AG04450 (cell line): ENCODE results near the gene G6PC2. TPM values are rescaled to one million over a fixed set of nuclear protein-coding genes. Genes with fewer than 3 reads are reported as not detected.

ENCODE experiments used
- CTCF ChIA-PET: fragments of 300-600, 350-600 bp; formaldehyde crosslinking; extraction: SDS; loops from one replicate; lab custom pipeline; 2022; ENCODE audit warnings: antibody characterized with exemption, inconsistent platforms; lab: Charles Lee
- POLR2A ChIA-PET: fragments of 350-600 bp; formaldehyde crosslinking; extraction: SDS; loops from one replicate; lab custom pipeline; 2021; ENCODE audit warnings: antibody characterized with exemption, inconsistent platforms; lab: Yijun Ruan, JAX
- DNase-seq: peaks from one replicate; pipeline ENCODE4 v3.0.0-alpha.2; 2011; ENCODE audit warnings: low read depth, low spot score
- H3K27ac ChIP-seq: one replicate; pipeline ENCODE4 v1.5.1; 2012; ENCODE audit warnings: low read depth, low read length, control low read depth
- H3K27me3 ChIP-seq: one replicate; pipeline ENCODE4 v1.6.0; 2012; ENCODE audit warnings: low read length; ENCODE audit not compliant: control insufficient read depth, insufficient read depth
- H3K4me3 ChIP-seq: 2 replicates; pipeline ENCODE4 v1.5.1; 2011; ENCODE audit warnings: mild to moderate bottlenecking, low read depth, low read length, control low read depth
- H3K9me3 ChIP-seq: 2 replicates; pipeline ENCODE4 v1.5.1; 2012; ENCODE audit warnings: low read length; ENCODE audit not compliant: control insufficient read depth, insufficient read depth
- polyA plus RNA-seq: library from polyadenylated mRNA; depleted of rRNA; stranded (reverse); fragments of >200 nt; gene quantifications from 2 replicates; pipeline ENCODE4 v1.2.3, GENCODE V29; 2011
- TF ChIP-seq, protein P1 (sequence below): IDR thresholded peaks from 2 replicates; pipeline ENCODE4 v1.5.1; 2011; ENCODE audit warnings: low read depth, low read length, control low read depth, inconsistent platforms

The G6PC2 gene
- polyA plus RNA-seq, 1 experiment, result not detected

DNA sequence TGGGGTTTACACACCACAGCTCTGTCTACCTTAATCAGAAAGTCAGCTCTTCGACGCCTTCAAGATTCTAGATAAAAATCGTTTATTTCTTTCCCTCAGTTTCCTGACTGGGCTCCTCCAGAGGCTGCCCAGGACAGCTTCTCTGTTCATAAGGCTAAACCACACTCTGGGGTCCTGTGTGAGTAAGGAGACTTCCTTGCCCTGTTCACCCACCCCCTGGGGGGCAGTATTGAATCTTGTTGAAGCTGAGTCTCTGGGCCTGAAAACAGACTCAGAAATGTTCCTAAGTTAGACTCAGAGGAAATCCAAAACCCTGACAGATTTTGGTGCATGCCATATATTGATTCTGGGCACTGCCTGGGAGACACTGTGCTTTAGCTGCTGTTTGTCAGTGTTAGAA, 43.0 kb downstream of the G6PC2 start:
- DNase-seq, result no peak
- ChIA-PET POLR2A (no interaction called here), CTCF (no interaction called here)

DNA sequence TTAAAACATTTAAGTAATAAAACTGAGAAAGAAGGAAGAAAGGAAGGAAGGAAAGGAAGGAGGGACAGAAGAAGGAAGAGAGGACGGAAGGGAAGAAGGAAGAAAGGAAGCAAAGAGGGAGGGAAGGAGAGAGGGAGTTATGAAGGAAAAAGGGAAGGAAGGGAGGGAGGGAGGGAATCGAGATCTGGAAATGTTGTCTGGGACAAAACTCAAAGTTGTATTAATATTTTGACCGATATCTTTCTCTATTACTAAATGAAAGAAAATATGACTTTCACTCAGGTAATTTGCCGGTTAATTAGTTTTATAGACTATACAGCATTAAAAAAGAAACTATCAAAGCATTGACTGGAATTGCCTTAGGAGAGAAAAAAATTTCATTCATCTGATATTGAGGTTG, 44.4 kb downstream of the G6PC2 start:
- no peaks in the 10 kb centered on the region for H3K9me3 ChIP-seq
- no peak overlapping the region for H3K27ac ChIP-seq
- ChIA-PET POLR2A (no interaction called here), CTCF (interaction anchor here (1.0 kb wide), 1 partner anchor 16 kb away, joined by 5 read pairs; no protein-coding TSS in a partner anchor)
- H3K4me3 ChIP-seq, result no peak overlapping the region
- no peaks in the 10 kb centered on the region for H3K27me3 ChIP-seq
- no peak for DNase-seq
- TF ChIP-seq, protein P1, sequence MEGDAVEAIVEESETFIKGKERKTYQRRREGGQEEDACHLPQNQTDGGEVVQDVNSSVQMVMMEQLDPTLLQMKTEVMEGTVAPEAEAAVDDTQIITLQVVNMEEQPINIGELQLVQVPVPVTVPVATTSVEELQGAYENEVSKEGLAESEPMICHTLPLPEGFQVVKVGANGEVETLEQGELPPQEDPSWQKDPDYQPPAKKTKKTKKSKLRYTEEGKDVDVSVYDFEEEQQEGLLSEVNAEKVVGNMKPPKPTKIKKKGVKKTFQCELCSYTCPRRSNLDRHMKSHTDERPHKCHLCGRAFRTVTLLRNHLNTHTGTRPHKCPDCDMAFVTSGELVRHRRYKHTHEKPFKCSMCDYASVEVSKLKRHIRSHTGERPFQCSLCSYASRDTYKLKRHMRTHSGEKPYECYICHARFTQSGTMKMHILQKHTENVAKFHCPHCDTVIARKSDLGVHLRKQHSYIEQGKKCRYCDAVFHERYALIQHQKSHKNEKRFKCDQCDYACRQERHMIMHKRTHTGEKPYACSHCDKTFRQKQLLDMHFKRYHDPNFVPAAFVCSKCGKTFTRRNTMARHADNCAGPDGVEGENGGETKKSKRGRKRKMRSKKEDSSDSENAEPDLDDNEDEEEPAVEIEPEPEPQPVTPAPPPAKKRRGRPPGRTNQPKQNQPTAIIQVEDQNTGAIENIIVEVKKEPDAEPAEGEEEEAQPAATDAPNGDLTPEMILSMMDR, result no peak

More for the DNA sequence above, 43.0 kb downstream of the G6PC2 start:
- no peaks in the 10 kb centered on the region for H3K9me3 ChIP-seq
- H3K27ac ChIP-seq, result no peak overlapping the region
- H3K4me3 ChIP-seq, result no peak overlapping the region
- H3K27me3 ChIP-seq, result no peaks in the 10 kb centered on the region
- TF ChIP-seq, protein P1, result no peak

DNA sequence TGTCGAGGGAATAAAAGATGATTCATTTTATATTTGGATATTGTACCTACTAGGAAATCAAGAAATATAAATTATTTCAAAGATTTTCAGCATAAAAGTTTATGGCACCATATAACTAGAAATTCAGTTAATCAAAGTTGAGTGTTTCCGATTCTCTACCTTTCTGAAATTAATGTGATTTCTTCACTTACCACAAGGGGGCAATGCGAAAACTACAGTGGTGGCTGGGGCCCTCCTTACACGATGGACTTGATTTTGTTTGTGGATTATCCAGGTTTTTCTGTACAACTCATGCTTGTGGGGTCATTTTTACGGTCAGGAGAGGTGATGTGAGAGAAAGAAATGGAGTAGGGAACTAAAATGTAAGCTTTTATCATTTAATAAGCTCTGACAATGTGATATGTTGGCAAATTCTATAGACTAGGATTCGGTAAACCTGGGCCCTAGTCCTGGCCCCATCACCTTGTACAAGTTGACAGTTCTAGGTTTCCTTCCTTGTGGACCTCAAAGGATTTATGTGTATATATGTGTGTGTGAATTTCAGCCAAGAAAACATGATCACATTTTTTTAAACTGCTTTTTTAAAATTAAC, 47.6 kb downstream of the G6PC2 start:
- TF ChIP-seq, protein P1, result peak; percentile 64
- CTCF ChIA-PET, result interaction anchor here (0.6 to 3.5 kb wide), 7 partner anchors 9 to 49 kb away, joined by 3 to 13 read pairs (median 8); no protein-coding TSS in a partner anchor
- POLR2A ChIA-PET, result no interaction called here
- Histone ChIP-seq H3K4me3 (no peak overlapping the region), H3K27me3 (no peaks in the 10 kb centered on the region), H3K27ac (no peak overlapping the region), H3K9me3 (no peaks in the 10 kb centered on the region)
- no peak for DNase-seq

DNA sequence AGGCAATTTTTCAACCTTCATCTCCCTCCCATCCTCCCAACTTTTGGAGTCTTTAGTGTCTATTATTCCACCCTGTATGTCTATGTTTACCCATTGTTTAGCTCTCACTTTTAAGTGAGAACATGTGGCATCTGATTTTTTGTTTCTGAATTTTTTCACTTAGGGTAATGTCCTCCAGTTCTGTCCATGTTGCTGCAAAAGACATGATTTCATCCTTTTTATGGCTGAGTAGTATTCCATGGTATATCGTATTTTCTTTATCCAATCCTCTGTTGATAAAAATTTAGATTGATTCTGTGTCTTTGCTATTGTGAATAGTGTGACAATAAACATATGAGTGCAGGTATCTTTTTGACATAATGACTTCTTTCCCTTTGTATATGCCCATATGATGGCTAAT, 48.2 kb downstream of the G6PC2 start:
- TF ChIP-seq, protein P1, result no peak
- Histone ChIP-seq H3K4me3 (no peak overlapping the region), H3K9me3 (no peaks in the 10 kb centered on the region), H3K27ac (no peak overlapping the region), H3K27me3 (no peaks in the 10 kb centered on the region)
- POLR2A ChIA-PET, result no interaction called here
- CTCF ChIA-PET, result interaction anchor here (0.6 to 3.5 kb wide), 7 partner anchors 9 to 49 kb away, joined by 3 to 13 read pairs (median 8); no protein-coding TSS in a partner anchor
- DNase-seq, result no peak

DNA sequence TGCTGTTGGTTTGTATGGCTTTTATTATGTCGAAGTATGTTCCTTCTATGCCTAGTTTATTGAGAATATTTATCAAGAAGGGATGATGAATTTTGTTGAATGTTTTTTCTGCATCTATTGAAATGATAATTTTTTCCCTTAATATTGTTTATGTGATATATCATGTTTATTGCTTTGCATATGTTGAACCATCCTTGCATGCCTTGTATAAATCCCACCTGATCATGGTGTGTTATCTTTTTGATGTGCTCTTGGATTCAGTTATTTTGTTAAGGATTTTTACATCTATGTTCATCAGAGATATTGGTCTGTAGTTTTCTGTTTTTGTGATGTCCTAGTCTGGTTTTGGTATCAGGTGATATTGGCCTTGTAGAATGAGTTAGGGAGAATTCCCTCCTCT, 50.8 kb downstream of the G6PC2 start:
- no peak for DNase-seq
- Histone ChIP-seq H3K9me3 (no peaks in the 10 kb centered on the region), H3K4me3 (no peak overlapping the region), H3K27me3 (no peaks in the 10 kb centered on the region), H3K27ac (no peak overlapping the region)
- ChIA-PET CTCF (interaction anchor here (0.6 kb wide), 1 partner anchor 11 kb away, joined by 3 read pairs; no protein-coding TSS in a partner anchor), POLR2A (no interaction called here)
- TF ChIP-seq, protein P1, result no peak
